NOMO-1 (cell line): ENCODE measurements around the gene PLD4.
A peak's percentile ranks its signal among the peaks of the same experiment; 100 is the strongest.
"Not testable (repeated sequence)": the region's sequence is repeated elsewhere in the genome, so short reads cannot be mapped to it uniquely, and the experiment has no call there.

Source experiments
- DNase-seq, 2 experiments: peaks; one replicate each; lab custom pipeline; 2025; ENCODE audit not compliant: unreplicated experiment in 2 of 2; lab: John Stamatoyannopoulos, UW

Gene PLD4

DNA sequence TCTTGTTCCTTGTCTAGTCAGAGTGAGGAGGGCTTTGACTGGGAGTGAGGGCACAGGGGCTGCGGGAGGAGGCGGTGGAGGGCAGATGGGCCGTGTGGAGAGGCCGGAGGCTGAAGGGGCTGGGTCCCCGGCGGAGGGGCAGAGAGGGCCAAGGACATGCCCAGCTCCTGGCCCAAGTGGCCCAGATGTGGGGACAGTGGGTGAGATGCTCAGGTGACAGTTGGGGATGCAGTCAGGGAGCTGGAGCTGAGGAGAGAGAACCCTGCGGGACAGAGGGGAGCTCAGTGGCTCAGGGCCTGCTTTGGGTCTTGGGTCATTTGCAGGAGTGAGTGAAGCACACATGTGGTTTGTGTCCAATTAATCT lies 26.5 kb upstream of the PLD4 start:
- no peak for DNase-seq

DNA sequence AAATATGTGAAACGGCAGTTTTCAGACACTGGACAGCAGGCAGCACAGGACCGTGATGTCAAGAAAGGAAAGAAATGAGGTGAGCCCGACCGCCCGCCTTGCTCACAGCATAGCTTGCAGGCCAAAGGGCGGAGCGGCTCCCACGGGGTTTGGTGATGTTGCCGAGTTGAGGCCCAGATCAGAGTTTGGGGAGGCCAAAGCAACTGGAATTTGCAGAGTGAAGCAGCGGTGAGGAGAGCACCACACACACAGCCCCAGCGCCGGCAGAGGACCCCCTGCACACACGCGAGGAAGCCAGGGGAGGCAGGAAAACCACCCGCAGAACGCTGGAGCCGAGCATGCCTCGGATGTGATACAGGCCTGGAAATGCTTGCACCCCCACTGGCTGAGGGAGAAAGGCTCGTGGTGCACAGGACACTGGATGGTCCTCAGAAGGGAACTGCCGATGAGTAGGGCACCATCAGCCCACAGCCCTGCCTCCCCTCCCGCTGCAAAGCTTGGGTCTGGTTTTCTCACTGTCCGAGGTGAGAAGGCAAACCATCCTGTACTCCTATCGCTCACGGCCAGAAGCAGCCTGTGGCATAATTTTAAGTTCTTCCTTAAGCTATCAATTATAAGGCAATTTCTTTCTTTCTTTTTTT lies 25.7 kb upstream of the PLD4 start:
- DNase-seq: no peak

DNA sequence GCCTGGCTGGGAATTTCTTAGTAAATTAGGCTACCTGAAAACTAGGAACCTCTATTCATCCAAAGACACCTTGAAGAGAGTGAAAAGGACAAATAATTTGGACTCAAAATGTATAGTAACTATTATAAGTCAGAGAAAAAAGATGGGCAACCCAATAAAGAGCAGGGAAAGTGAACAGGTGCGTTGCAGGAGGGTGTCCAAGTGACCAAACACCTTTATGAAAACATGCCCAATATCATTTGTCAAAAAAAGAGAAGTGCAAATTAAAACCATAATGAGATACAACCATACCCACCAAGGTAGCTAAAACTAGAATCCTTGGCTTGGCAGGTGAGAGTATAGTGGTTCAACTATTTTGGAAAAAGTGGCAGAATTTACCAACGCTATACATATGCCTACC lies 24.9 kb upstream of the PLD4 start:
- no peak for DNase-seq

DNA sequence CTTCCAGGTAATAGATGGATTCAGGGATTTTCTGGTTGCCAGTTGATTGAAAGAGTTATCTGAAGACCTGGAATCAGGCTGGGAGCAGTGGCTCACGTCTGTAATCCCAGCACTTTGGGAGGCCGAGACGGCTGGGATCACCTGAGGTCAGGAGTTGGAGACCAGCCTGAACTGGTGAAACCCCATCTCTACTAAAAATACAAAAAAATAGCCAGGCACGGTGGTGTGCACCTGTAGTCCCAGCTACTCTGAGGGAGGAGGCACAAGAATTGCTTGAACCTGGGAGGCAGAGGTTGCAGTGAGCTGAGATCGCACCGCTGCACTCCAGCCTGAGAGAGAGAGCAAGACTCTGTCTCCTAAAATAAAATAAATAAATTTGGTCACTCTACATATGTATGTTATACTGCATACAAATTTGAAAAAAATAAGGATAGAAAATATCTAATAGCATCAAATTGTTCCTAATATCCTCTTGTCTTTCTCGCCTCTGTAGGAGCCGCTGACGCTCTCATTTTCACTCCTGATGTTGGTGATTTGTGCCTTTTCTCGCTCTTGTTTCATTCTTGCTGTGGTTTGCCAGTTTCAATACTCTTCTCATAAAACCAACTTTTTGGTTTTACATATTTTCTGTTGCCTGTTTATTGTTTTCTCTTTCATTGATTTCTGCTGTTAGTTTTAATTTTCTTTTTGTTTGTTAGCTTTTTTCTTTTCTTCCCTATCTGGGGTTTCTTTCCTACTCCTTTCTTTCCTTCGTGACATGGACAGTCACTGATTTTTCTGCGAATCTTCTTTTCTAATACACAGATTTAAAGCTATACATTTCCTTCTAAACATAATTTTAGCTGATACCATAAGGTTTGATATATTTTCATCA lies 23.8 kb upstream of the PLD4 start:
- DNase-seq: no peak

DNA sequence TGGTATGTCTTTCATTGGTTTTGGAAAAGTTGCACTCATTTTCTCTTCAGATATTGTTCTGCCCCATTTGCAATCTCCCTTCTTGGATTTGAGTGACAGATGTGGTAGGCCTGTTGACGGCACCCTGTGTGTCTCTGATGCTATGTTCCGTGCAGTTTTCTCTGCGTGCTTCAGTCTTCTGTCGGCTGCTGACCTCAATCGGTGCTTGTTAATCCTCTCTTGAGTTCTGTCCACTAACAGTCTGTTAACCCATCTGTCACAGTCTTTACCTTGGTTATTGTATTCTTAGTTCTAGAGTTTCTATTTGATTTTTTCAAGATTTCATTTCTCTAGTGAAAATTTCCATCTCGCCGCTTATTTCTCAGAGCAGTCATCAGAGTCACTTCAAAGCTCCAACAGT lies 20.7 kb upstream of the PLD4 start:
- DNase-seq: no peak

DNA sequence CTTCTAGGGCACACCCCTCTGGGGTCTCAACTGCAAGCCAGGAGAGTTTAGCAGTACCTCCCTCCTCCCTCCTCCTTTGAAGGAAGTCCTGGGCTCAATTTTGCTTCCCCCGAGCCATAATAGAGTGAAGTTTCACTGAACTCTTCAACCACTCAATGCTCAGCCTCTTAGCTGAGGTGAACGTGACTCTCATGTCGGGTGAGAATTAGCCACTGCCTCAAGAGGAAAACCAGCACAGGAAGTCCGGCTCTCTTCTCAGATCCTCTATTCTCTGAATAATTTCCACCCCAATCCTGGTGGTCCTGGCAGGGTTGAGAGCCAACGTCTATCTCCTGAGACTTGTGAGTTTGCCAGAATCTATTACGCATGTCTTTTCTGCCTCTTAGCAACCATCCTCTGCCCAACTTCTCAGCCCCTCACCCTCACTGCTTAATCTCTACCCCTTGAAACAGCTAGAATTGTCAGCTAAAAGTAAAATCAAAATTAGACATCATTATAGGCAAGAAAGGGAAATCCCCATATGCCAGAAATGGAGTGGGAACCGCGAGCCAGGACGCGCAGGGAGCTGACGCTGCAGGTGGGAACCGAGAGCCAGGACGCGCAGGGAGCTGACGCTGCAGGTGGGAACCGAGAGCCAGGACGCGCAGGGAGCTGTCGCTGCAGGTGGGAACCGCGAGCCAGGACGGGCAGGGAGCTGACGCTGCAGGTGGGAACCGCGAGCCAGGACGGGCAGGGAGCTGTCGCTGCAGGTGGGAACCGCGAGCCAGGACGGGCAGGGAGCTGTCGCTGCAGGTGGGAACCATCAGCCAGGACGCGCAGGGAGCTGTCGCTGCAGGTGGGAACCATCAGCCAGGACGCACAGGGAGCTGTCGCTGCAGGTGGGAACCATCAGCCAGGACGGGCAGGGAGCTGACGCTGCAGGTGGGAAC lies 19.8 kb upstream of the PLD4 start:
- not testable (repeated sequence) for DNase-seq

DNA sequence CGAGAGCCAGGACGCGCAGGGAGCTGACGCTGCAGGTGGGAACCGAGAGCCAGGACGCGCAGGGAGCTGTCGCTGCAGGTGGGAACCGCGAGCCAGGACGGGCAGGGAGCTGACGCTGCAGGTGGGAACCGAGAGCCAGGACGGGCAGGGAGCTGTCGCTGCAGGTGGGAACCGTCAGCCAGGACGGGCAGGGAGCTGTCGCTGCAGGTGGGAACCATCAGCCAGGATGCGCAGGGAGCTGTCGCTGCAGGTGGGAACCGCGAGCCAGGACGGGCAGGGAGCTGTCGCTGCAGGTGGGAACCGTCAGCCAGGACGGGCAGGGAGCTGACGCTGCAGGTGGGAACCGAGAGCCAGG lies 19.1 kb upstream of the PLD4 start:
- DNase-seq: not testable (repeated sequence)

DNA sequence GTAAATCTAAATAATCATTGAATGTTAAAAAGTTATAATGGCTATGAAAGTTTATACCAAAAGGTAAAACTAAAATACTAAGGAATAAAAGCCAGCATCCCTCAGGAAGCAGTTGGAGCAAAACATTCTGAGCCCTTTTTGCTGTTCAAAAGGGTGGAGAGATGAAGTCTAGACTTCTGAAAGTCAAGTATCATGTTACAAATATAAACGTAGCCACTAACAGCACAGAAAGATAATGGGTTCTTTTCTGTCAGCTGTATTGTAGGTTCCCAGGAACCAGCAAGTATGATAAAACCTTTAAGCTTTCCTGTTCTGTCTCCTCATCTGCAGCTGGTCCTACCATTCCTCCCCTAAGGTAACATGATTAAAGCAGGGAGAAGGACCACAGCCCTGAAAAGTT lies 16.4 kb upstream of the PLD4 start:
- no peak for DNase-seq

DNA sequence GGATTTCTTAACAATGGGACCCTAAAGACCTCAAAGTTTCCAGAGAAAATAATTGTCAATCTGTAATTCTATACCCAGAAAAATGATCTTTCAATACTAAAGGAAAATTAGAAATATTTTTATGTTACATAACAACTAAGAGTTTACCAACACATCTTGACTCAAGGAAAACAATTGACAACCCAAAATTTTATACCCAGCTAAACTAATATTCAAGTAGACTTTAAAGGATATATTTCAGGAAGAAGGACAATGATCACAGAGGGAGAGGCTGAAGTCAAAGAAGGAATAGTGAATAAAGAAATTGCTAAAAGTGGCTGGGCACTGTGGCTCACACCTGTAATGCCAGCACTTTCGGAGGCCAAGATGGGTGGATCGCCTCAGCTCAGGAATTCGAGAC lies 12.6 kb upstream of the PLD4 start:
- DNase-seq: no peak

DNA sequence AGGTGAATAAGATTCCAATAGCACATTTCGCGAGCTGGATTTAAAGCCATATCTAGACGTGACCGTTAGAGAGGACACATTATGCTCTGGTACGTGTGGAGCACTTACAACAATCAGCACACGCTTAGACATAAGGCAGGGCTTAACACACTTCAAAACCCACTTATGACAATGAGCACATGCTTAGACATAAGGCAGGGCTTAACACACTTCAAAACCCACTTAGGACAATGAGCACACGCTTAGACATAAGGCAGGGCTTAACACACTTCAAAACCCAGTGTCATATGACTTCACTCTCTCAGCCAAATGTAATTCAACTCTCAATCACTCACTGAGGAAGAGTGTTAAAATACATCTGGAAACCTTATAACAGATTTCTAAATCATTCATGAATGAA lies 11.2 kb upstream of the PLD4 start:
- DNase-seq: no peak

DNA sequence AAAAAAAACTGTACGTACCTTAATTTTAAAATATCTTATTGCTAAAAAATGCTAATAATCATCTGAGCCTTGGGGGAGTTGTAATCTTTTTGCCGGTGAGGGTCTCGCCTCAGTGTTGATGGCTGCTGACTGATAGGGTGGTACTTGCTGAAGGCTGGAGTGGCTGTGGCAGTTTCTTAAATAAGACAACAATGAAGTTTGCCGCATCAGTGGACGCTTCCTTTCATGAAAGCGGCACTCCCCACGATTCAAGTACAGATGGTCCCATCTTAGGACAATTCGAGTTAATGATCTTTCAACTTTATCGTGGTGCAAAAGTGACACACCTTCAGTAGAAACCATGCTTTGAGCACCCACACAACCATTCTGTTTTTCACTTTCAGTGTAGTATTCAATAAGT lies 7.6 kb upstream of the PLD4 start:
- no peak for DNase-seq

DNA sequence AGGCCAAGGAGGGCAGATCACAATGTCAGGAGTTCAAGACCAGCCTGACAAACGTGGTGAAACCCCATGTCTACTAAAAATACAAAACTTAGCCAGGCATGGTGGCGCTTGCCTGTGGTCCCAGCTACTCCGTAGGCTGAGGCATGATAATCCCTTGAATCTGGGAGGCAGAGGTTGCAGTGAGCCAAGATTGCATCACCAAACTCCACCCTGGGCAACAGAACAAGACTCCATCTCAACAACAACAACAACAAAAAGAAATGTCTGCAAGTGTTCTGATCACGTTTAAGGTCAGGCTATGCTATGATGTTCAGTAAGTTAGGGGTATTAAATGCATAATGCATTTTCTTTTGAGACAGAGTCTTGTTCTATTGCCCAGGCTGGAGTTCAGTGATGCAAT lies 6.7 kb upstream of the PLD4 start:
- no peak for DNase-seq

DNA sequence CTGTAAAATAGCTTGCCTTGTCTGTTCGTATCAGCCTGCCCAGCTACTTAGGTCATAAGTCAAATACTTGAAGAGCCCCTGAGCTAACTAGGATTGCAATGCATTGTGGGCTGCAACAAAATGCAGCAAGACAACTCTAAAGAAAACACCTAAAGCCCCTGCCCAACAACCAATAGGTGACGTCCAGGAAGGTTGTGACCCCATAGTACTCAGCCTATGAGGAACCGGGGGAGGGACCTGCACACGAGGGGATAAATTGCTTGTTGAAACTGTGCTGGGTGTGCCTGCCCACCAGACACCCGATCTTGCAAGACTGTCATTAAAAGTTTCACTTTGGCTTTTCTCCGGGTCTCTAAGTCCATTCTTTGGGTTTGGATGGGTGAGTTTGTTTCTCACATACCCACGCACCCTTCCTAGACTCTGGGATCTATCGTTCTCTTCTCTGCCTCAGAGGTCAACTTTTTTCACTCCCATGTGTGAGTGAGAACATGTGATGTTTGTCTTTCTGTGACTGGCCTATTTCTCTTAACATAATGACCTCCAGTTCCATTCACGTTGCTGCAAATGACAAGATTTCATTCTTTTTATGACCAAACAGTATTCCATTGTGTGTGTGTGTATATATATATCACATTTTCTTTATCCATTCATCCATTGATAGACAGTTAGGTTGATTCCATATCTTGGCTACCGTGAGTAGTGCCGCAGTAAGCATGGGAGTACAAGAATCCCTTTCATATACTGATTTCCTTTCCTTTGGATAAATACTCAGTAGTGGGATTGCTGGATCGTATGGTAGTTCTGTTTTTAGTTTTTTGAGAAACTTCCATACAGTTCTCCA lies 5.3 kb upstream of the PLD4 start:
- not testable (repeated sequence) for DNase-seq

DNA sequence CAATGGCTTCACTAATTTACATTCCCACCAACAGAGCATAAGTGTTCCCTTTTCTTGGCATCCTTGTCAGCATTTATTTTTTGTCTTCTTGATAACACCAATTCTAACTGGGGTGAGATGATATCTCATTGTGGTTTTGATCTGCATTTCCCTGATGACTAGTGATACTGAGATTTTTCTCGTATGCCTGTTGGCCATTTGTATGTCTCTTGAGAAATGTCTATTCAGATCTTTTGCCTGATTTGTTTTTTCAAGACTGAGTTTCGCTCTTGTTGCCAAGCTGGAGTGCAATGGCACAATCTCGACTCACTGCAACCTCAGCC lies 4.7 kb upstream of the PLD4 start:
- DNase-seq: no peak

DNA sequence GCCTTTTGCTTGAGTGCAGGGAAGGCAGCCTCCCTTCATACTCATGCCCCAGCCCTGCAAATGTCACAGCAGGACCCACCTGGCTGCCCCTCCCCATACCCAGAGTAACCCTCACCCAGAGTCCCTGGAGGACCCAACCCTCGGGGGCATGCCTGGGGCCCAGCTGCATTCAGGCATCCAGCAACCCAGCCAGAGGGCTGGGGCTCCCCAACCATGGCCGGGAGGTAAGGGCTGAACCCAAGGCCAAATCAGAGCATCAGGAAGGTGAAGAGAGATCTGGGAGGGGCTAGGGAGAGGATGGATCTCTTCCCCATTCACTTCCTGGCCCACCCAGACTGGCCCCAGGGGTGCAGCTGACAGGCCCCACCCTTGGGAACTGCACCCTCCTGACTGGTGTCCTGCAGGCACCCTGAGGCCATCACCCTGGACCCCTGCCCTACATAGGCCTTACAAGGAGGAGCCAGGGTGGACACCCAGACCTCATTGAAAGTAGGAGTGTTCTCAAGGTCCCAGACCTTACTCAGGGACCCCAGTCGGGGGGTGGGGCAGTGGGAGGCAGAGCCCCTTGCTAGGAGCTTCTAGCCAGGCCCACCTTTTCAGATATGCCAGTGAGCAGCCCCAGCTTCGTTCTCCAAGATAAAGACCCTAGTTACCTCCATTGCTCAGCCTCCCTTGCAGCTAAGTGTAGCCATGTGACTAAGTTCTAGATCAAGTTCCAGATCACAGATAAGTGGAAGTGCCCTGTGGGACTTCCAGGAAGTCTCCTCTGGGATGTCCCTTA lies 849 bp upstream of the PLD4 start:
- no peak for DNase-seq

DNA sequence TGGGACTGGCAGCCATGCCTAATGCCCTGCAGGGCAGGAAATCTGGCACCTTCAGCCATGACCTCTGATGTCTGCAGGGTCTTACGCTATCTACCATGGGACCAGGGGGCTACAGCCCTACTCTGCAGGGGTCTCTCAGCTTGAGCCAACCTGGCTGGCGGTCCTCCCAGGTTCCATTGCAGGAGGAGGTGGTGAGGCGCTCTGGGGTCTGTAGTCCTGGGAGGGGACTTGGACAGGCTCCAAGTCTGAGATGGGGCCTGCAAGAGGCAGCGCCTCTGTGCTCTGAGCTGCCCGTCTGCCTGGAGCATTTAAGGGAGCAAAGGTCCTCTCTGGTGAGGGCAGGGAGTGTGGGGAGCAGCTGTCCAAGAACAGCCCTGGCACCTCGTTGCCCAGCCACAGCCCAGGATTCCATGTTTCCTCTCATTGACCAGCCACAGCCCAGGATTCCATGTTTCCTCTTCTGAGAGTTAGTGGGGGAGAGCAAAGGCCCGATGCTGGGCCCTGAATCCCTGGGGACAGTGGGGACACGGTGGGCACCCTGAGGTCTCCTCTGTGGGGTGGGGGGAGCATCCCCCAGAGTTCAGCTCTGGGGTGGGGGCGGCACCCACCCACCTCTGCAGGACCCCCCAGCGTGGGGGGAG lies 655 bp downstream of the PLD4 start:
- DNase-seq: no peak

DNA sequence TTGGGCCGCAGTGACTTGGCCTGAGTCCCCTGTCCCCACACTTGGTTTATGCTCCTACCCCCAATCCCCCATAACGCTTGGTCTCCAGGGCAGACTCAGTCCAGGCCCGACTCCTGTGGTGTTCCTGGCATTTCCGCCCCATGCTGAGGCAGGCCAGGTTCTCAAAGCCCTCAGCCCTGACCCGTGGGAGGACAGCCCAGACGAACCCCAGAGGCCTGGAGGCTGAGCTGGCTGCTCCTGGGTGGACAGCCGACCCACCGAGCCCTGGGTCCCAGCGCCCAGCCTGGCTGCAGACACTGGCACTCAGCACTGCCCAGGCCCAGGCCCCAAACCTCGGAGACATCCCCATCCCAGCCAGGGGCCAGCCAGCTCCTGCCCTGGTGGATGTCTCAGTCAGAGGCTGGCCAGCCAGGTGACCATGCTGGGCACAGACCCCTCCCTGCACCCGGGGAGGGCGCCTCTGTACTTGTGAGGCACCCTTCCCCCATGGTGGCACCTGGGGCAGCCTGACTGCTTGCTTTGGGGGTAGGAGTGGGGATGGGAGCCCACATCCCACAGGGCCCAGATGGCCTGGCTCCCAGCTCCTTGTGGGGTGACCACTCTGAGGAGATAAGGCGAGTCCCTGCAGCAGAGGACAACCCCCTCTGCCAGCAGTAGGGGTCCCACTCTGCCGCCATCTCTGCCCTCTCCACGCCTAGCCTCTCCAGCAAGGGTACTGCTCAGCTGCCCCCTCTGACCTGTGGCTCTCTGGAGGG lies 1.4 kb downstream of the PLD4 start:
- no peak for DNase-seq

DNA sequence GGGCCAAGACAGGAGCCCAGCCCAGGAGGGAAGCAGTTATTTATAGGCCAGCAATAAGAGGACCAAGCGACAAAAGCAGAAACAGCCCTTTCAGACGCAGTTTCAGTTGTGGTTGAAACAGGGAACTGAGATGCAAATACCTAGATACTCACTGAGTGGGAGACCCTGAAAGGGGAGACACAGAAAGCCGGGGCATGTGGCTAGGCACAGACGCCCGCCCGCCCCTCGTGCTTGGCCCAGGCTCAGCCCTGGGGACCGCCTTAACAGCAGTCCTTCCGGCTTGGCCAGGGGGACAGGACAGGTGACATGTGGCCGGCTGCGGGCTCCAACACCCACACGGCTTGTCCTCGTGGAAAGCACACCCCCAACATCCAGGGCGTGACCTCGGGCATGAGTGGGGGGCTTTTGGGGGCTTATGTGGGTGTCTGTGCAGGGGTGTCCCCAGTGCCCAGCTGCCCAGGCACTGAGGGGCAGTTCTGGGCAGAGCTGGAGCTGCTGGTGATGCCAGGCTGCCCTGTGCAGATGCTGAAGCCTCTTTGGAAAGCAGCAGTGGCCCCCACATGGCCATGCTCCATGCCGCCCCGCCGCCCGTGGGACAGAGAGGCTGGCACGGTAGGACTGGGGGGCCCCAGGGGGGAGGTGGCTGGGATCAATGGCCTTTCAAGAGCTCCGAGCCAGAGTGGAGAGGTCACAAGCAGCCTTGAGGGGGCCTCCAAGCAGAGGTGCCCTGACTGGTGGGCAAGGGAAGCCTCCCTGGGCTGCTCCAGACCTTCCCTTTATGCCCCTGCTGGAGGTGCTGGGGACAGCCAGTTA lies 2.1 kb downstream of the PLD4 start:
- peak; percentile 89 to 92 for DNase-seq
